Stimulated activated CD8-positive, alpha-beta memory T cell treated with anti-CD3 and anti-CD28 coated beads, Interleukin-4, amount 100 ng/mL, for 48 hours (primary cell): ENCODE data around the gene NHSL2.
"Not testable (repeated sequence)": the region's sequence is repeated elsewhere in the genome, so short reads cannot be mapped to it uniquely, and the experiment has no call there.

ENCODE experiments used
- DNase-seq: peaks from one replicate; pipeline ENCODE4 v3.0.0-alpha.2; 2020

The NHSL2 gene

GRCh38 chrX:72045552-72046277 is 135.1 kb downstream of the NHSL2 start:
- no peak for DNase-seq

DNA sequence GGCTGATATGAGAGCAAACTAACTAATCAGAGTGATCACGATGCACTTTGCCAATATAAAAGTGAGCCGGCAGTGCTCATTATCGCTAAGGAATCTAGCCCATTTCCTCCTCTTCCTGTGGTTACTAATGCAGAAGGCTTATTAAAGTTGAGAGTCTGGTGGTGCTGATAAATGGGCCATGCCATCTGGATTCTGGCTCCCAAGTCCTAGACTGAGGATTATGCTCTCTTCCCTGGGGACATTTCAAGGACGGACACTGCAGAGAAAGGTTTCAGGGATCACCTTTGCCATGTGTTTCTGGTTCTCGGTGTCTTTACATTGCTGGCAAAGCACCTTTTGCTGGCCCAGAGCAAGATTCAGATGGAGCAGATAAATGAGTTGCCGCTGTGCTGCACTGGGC is 135.8 kb downstream of the NHSL2 start:
- no peak for DNase-seq

DNA sequence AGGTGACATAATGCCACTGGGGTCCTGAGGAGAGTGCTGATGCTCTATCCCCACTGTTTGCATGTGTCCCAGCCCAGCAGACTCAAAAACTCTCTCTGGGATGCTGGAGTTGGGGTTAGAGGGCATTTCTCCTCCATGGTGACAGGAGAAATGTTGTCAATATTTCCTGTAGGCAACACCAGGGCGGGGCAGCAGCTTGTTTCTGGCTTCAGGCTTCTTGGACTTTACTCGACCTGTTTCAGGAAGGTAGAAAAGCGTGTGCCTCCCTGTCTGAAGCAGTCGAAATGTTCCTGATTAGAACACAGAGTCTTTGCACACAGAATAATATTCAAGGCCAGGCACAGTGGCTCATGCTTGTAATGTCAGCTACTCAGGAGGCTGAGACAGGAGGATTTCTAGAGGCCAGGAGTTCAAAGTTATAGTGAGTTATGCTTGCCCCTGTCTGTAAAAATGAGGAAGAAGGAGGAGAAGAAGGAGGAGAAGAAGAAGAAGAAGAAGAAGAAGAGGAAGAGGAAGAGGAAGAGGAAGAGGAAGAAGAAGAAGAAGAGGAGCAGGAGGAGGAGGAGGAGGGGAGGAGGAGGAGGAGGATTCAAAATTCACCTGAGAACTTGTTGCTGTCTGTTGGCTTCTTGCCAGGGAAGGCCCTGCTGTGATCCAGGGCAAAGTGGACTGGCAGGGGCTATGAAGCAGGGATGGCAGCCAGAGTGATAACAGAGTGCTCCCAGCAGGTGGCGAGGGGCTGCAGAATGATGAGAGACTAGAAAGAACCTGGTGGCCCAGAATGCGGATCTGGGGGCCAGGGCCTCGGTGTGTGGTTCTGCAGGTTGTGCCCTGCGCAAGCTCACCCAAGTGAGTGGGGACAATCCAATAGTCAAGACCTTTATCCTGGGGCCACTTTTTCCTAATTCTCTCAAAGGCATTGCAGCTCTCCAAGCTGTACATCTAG is 138.1 kb downstream of the NHSL2 start:
- DNase-seq = no peak

- no peak for DNase-seq
Measured at GRCh38 chrX:72050011-72050410, 139.4 kb downstream of the NHSL2 start.

DNA sequence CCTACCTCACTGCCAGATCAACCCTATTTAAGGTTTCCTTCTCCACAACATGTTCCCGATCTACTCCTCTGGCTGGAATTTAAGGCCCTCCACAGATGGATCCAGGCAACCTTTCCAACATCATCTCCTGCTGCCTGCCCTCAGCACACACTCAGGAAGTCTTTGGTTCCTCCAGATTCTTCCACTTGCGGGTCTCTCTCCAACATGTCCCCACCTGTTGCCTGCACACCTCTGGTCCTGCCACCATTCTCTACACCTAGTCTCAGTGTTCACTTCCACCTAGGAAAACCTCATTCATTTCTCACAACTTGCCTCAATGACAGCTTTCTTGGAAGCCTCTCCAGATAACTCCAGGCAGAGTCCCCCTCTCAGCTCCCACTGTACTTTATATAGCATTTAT is 140.9 kb downstream of the NHSL2 start:
- no peak for DNase-seq

GRCh38 chrX:72052415-72053090 is 141.9 kb downstream of the NHSL2 start:
- no peak for DNase-seq

- DNase-seq = no peak
Measured at GRCh38 chrX:72053508-72053907, 142.9 kb downstream of the NHSL2 start.

- no peak for DNase-seq
Measured at GRCh38 chrX:72054779-72055489, 144.3 kb downstream of the NHSL2 start.

DNA sequence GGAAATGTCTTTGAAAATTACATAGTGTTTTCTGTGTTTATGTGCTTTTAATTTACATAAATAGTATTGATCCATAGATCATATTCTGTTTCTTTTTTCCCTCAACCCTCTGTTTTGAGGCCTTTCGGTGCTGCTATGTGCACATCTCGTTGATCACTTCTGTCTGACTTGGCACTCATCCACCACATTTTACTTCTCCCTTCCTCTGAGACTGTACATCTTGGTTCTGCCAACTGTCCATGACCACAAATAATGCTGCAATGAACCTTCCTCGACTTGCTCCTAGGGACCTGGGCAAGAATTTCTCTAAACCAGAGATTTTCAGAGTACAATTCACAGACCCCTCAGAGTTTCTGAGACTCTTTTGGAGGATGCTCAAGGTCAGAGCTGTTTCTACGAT is 146.7 kb downstream of the NHSL2 start:
- no peak for DNase-seq

- no peak for DNase-seq
Measured at GRCh38 chrX:72057849-72058248, 147.2 kb downstream of the NHSL2 start.

DNA sequence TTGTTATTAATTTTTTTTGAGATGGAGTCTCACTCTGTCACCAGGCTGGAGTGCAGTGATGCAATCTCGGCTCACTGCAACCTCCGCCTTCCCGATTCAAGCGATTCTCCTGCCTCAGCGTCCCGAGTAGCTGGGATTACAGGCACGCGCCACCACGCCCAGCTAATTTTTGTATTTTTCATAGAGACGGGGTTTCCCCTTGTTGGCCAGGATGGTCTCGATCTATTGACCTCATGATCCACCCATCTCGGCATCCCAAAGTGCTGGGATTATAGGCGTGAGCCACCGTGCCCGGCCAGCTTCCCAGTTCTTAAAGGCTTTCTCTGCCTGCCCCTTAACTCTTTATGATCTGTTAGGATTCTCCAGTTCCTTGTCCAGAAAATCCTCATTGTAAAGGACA is 147.7 kb downstream of the NHSL2 start:
- DNase-seq = not testable (repeated sequence)

DNA sequence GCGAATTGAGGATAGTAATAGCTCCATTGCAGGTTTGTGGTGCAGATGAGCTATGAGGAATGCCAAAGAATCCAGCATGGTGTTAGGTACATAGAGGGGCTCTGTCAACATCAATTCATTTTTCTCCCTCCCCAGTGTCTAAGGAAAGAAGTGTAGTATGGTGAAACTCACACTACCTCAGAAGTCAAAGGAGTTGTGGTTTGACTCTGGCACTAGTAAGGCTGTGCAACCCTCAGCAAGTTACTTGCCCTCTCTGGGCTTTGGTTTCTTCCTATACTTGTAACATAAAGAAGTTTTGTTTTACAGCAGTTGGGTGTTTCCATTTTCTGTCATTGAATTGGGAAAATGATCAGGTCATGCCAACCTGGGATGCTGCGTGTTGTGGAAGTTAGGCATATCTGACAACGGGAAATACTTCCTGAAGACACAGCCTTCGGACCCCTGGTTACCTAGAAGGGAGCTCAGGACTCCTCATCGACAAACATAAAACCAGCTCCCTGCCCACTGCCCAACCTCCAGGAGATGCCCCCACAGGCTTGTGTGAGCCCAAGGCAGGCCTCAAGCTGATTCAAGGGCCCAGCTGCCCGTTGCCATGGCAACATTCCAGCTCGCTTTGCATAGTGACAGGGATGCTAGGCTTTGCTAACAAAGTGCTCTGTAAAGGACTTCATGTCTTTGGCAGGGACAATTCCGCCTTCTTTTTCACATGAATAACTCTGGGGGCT is 149.7 kb downstream of the NHSL2 start:
- no peak for DNase-seq

DNA sequence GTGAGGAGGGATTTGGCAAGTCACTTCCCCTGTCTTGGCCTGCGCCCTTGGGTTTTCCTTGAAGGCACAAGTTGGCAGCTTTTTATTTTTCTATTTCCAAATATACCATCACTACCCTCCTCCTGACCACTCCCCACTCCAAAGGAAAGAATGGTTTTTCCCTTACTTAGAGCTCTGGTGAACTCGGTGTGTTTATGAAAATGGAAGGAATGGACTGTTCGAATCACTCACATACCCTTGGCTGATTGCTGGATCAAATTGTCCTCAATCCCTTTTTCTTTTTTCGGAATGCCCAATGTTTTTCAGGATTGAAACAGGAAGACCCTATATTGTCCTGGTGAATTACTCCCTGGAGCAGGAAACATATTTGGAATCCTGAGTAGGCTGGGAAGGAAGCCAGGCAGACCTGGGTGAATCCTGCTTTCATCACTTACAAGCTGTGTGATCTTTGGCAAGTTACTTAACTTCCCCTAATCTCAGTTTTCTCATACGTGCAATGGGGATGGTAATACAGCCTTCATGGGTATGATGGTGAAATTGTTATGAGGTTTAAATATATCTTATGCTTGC is 150.4 kb downstream of the NHSL2 start:
- no peak for DNase-seq

- DNase-seq = no peak
Measured at GRCh38 chrX:72062916-72063315, 152.3 kb downstream of the NHSL2 start.

- DNase-seq = no peak
Measured at GRCh38 chrX:72069350-72070160, 158.9 kb downstream of the NHSL2 start.

DNA sequence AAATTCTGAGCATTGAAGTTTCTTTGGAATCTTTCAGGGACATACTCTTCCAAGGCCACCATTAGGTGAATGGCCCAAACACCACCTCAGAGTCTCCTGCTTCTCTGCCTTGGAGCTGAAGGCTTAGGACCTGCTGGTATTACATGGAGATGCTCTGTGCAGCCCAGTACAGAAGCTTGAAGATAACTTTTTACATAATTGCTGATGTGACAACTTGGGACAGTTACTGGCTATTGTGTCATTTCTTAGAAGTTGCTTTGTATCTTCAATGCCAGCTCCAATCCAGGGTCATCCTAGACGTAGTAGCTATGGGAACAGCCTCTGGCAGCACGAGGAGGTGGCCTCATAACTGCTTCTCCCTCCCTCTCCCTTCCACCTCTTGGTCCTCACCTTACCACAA is 160.6 kb downstream of the NHSL2 start:
- DNase-seq = no peak

- DNase-seq = no peak
Measured at GRCh38 chrX:72073633-72074032, 163.0 kb downstream of the NHSL2 start.

GRCh38 chrX:72078411-72078810 is 167.8 kb downstream of the NHSL2 start:
- DNase-seq = no peak

DNA sequence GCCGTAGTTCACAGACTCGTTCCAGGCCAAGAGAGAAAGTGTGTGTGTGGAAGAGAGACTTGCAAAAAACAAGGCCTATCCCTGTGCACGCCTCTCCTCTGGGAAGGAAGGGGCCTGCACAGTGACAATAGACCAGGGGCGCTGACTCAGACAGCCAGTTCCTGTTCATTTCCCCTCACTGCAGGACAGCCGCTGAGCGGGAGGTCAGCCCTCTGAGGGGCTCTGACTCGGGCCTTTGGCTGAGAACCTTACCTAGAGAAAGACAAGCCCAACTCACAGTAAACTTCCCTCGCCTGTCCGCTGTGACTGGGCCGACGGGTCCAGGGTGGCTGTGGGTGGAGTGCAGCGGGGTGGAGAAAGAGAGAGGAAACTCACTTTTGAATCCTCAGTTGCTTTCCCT is 169.0 kb downstream of the NHSL2 start:
- no peak for DNase-seq

DNA sequence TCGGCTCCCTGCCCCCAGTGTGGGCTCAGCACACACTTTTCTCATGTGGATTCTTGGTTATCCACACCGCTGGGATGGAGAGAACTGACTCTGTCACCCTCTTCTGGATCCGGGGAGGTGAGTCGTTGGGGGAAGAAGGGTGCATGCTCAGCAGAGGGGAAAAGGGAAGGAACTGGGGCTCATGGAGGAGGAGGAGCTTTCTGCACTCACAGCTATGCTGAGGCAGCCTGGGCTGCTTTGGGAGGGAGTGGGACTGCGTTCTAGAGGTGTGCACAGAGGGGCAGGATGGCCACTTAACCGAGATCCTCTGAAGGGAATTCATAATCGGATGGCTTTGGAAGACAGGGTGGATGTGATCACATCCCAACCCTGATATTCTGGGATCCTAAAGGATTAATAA is 169.5 kb downstream of the NHSL2 start:
- DNase-seq = no peak

GRCh38 chrX:72080800-72081199 is 170.2 kb downstream of the NHSL2 start:
- no peak for DNase-seq
